ENCODE results near the gene ZFYVE19.
A peak's percentile ranks its signal among the peaks of the same experiment; 100 is the strongest.

ZFYVE19 gene

GRCh38 chr15:40776537-40777141 is 30.2 kb upstream of the ZFYVE19 start:
- peak; percentile 65 for DNase-seq

GRCh38 chr15:40782609-40783227 is 24.2 kb upstream of the ZFYVE19 start:
- peak; percentile 77 for DNase-seq

GRCh38 chr15:40785164-40785563 is 21.7 kb upstream of the ZFYVE19 start:
- no peak for DNase-seq

GRCh38 chr15:40785814-40786213 is 21.1 kb upstream of the ZFYVE19 start:
- no peak for DNase-seq

- no peak for DNase-seq
Observed at GRCh38 chr15:40787344-40787841, 19.5 kb upstream of the ZFYVE19 start.

GRCh38 chr15:40787991-40788390 is 18.9 kb upstream of the ZFYVE19 start:
- no peak for DNase-seq

GRCh38 chr15:40789119-40789518 is 17.8 kb upstream of the ZFYVE19 start:
- DNase-seq = no peak

GRCh38 chr15:40789999-40790398 is 16.9 kb upstream of the ZFYVE19 start:
- DNase-seq = no peak

- DNase-seq = no peak
Observed at GRCh38 chr15:40790718-40791117, 16.2 kb upstream of the ZFYVE19 start.

GRCh38 chr15:40792394-40792793 is 14.5 kb upstream of the ZFYVE19 start:
- DNase-seq = no peak

- no peak for DNase-seq
Observed at GRCh38 chr15:40793216-40793989, 13.5 kb upstream of the ZFYVE19 start.

GRCh38 chr15:40796041-40796440 is 10.8 kb upstream of the ZFYVE19 start:
- no peak for DNase-seq

- DNase-seq = no peak
Observed at GRCh38 chr15:40796512-40796911, 10.4 kb upstream of the ZFYVE19 start.

- DNase-seq = no peak
Observed at GRCh38 chr15:40799523-40799922, 7.4 kb upstream of the ZFYVE19 start.

GRCh38 chr15:40803076-40803475 is 3.8 kb upstream of the ZFYVE19 start:
- no peak for DNase-seq

- DNase-seq = no peak
Observed at GRCh38 chr15:40803688-40804087, 3.2 kb upstream of the ZFYVE19 start.

- DNase-seq = no peak
Observed at GRCh38 chr15:40806672-40807027, 239 bp upstream of the ZFYVE19 start.

GRCh38 chr15:40807888-40808461 is 1.1 kb downstream of the ZFYVE19 start:
- no peak for DNase-seq

- no peak for DNase-seq
Observed at GRCh38 chr15:40808861-40809450, 2.1 kb downstream of the ZFYVE19 start.

- no peak for DNase-seq
Observed at GRCh38 chr15:40812721-40813425, 6.0 kb downstream of the ZFYVE19 start.

- no peak for DNase-seq
Observed at GRCh38 chr15:40815042-40815698, 8.3 kb downstream of the ZFYVE19 start.

GRCh38 chr15:40819048-40819447 is 12.2 kb downstream of the ZFYVE19 start:
- no peak for DNase-seq
